ENCODE results near the gene HOXD9.

The HOXD9 gene

DNA sequence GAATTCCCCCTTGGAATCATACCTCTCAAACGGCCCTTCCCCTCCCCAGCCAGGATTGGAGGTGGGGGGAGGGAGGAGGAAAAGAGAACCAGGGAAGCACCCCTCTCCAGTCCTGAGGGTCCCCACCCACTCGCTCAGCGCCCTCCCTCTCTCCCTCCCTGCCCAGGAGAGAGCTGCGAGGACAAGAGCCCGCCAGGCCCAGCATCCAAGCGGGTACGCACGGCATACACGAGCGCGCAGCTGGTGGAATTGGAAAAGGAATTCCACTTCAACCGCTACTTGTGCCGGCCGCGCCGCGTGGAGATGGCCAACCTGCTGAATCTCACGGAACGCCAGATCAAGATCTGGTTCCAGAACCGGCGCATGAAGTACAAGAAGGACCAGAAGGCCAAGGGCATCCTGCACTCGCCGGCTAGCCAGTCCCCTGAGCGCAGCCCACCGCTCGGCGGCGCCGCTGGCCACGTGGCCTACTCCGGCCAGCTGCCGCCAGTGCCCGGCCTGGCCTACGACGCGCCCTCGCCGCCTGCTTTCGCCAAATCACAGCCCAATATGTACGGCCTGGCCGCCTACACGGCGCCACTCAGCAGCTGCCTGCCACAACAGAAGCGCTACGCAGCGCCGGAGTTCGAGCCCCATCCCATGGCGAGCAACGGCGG is 49.0 kb downstream of the HOXD9 start:
- DNase-seq: no peak

DNA sequence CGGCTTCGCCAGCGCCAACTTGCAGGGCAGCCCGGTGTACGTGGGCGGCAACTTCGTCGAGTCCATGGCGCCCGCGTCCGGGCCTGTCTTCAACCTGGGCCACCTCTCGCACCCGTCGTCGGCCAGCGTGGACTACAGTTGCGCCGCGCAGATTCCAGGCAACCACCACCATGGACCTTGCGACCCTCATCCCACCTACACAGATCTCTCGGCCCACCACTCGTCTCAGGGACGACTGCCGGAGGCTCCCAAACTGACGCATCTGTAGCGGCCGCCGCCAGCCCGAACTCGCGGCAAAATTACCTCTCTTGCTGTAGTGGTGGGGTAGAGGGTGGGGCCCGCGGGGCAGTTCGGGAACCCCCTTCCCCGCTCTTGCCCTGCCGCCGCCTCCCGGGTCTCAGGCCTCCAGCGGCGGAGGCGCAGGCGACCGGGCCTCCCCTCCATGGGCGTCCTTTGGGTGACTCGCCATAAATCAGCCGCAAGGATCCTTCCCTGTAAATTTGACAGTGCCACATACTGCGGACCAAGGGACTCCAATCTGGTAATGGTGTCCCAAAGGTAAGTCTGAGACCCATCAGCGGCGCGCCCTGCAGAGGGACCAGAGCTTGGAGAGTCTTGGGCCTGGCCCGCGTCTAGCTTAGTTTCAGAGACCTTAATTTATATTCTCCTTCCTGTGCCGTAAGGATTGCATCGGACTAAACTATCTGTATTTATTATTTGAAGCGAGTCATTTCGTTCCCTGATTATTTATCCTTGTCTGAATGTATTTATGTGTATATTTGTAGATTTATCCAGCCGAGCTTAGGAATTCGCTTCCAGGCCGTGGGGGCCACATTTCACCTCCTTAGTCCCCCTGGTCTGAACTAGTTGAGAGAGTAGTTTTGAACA is 49.7 kb downstream of the HOXD9 start:
- no peak for DNase-seq

DNA sequence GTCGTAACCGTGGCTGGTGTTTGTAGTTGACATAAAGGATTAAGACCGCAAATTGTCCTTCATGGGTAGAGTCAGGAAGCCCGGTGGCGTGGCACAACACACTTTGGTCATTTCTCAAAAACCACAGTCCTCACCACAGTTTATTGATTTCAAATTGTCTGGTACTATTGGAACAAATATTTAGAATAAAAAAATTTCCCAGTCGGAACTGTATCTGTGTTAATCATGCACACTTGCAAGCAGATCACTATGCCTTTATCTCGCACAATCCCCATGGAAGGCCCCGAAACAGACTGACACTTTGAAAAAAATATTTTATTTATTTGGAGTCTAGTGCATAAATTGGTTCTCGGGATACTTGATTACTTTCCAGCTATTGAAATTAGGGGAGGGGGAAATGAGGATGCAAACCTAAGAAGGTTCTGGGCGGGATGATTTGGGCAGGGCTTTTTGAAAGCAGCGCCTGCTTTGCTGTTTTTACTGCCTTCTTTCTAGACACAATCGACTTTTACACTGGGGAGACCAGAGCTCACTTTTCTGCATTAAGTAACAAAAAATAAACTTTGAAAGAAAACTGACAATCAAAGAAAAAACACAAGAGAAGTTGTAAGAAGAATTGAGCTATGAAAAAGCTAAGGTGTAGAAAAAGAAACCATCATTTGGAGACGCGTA is 50.5 kb downstream of the HOXD9 start:
- no peak for DNase-seq

DNA sequence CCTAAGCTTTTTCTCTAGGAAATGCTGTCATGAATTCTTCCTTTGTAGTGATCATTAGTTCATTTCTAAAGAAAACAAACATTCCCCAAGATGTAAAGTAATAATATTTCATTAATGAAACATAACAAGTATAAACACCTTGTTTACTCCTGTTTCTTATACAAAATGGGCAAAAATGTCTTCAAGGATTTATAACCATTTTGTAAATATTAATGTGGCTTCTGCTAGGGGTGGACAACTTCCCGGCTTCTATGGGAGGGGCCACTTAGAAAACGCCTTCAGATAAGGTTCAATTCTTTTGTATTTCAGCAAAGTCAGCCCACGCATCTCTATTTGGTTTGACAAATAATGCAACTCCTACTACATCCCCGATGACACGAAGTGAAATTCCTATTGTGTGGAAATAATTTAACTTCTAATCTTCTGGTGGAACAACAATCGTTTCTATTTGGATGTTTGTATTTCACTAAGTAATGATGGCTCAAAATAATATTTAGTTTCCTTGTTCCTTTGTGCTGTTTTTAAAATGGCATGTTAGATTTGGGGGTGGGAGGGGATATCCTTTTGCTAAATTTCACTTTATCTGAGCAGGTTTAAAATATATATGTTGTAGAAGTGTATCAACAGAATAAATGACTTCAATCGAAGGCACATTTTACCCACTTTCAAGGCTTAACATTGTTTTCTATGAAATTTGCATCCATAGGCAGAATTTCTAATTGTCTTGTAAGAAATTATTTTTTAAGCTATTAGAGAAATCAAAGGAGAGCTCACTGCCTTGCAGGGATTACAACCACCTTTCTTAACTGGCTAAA is 51.3 kb downstream of the HOXD9 start:
- DNase-seq: no peak

DNA sequence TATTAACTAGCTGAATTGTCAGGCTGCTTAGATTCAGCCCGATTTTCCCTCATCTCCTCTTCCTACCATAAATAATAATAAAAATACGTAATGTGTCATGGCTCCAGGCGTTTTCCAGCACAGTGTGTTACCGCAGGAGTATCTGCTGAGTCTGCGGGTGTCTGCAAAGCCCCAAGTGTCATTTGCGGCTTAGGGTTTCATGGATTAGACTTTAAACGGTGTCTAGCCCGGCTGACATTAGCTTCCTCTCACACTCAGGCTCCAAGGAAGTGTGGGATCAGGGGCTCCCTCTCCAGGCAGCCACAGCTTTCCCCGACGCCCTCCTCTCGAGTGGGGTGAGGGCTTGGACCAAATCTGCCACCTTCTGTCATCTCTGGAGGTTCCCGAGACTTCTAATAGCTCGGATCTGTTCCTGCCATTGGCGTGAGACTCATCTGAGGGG is 51.9 kb downstream of the HOXD9 start:
- DNase-seq: no peak

All from fibroblast of skin of right quadriceps (primary cell).